B cell (primary cell): ENCODE data around the gene RBBP7. TPM values are rescaled to one million over a fixed set of nuclear protein-coding genes. Genes with fewer than 3 reads are reported as not detected.

Source experiments
- ATAC-seq: fragments of 200-7000 bp; cut with Tn5 transposase; one replicate; pipeline ENCODE4 v1.10.0; 2021; ENCODE audit warnings: low read depth, mild to moderate bottlenecking, moderate number of reproducible peaks, moderate library complexity
- CTCF ChIA-PET: fragments of 350-600 bp; sonication (Branson Sonifier 250); formaldehyde crosslinking; loops from one replicate; lab custom pipeline; 2021; ENCODE audit warnings: antibody characterized with exemption, inconsistent platforms; lab: Charles Lee
- POLR2A ChIA-PET: fragments of 350-600 bp; sonication (Branson Sonifier 250); formaldehyde crosslinking; loops from one replicate; lab custom pipeline; 2021; ENCODE audit warnings: antibody characterized with exemption; lab: Charles Lee
- DNase-seq: peaks from one replicate; pipeline ENCODE4 v3.0.0; 2013
- H2AFZ ChIP-seq: 2 replicates; pipeline ENCODE4 v1.6.1; 2012; ENCODE audit warnings: mild to moderate bottlenecking, low read depth, low read length; ENCODE audit not compliant: insufficient read depth, poor library complexity, severe bottlenecking
- H3K27ac ChIP-seq, 2 donors: 1 replicate in 1 of 2; 2 replicates in 1 of 2; pipeline ENCODE4 v1.5.1; 2012 to 2013; ENCODE audit warnings: low read length in 2 of 2, mild to moderate bottlenecking in 2 of 2, moderate library complexity in 1 of 2
- H3K27me3 ChIP-seq, 4 experiments: fragments of 200-600 bp in 1 of 4; sonication (generic) in 1 of 4; replicated peaks in 1 of 4; 1 replicate in 2 of 4; 2 replicates in 2 of 4; pipeline versions ENCODE4 v1.6.1 to v1.7.0; 2013 to 2016; ENCODE audit warnings: low read length in 3 of 4, mild to moderate bottlenecking in 2 of 4, mixed read lengths in 1 of 4, moderate library complexity in 1 of 4; ENCODE audit not compliant: insufficient read depth in 4 of 4, control insufficient read depth in 3 of 4; ENCODE audit errors: control extremely low read depth in 1 of 4
- H3K36me3 ChIP-seq, 2 experiments: replicated peaks in 1 of 2; 1 replicate in 1 of 2; 2 replicates in 1 of 2; pipeline versions ENCODE4 v1.6.1 to v1.7.1; 2013; ENCODE audit warnings: low read length in 1 of 2; ENCODE audit not compliant: insufficient read depth in 2 of 2, control insufficient read depth in 1 of 2; ENCODE audit errors: control extremely low read depth in 1 of 2, extremely low read depth in 1 of 2
- H3K4me1 ChIP-seq, 2 donors: fragments of 200-600 bp in 1 of 2; sonication (generic) in 1 of 2; 1 replicate in 1 of 2; 2 replicates in 1 of 2; pipeline versions ENCODE4 v1.5.1 to v1.6.1; 2013 to 2017; ENCODE audit warnings: low read length in 2 of 2; ENCODE audit not compliant: control insufficient read depth in 2 of 2, insufficient read depth in 2 of 2
- H3K4me2 ChIP-seq: replicated peaks from 2 replicates; pipeline ENCODE3; 2012; ENCODE audit warnings: mild to moderate bottlenecking, low read depth, low read length; ENCODE audit not compliant: poor library complexity, severe bottlenecking
- H3K4me3 ChIP-seq, 5 experiments: fragments of 200-600 bp in 1 of 5; sonication (generic) in 1 of 5; 1 replicate in 3 of 5; 2 replicates in 2 of 5; pipeline versions ENCODE4 v1.5.1 to v1.7.0; 2011 to 2016; ENCODE audit warnings: low read length in 4 of 5, mild to moderate bottlenecking in 4 of 5, low read depth in 2 of 5, control low read depth in 1 of 5, moderate library complexity in 1 of 5; ENCODE audit not compliant: insufficient read depth in 1 of 5; ENCODE audit errors: control extremely low read depth in 1 of 5, extremely low read depth in 1 of 5
- H3K79me2 ChIP-seq: fragments of 200-600 bp; sonication (generic); one replicate; pipeline ENCODE4 v1.6.0; 2016; ENCODE audit warnings: low read length; ENCODE audit not compliant: control insufficient read depth, insufficient read depth
- H3K9ac ChIP-seq: fragments of 200-600 bp; sonication (generic); 2 replicates; pipeline ENCODE4 v1.6.1; 2017; ENCODE audit warnings: mild to moderate bottlenecking, low read length, moderate library complexity
- H3K9me3 ChIP-seq, 3 donors: one replicate each; pipeline versions ENCODE4 v1.6.1 to v1.7.1; 2013; ENCODE audit warnings: low read length in 2 of 3; ENCODE audit not compliant: control insufficient read depth in 2 of 3, insufficient read depth in 1 of 3; ENCODE audit errors: control extremely low read depth in 1 of 3
- H4K20me1 ChIP-seq: 2 replicates; pipeline ENCODE4 v1.6.0; 2012; ENCODE audit warnings: mild to moderate bottlenecking, low read length; ENCODE audit not compliant: insufficient read depth, control insufficient read depth, poor library complexity, severe bottlenecking
- H3K27ac Mint-ChIP-seq: one replicate; pipeline ENCODE4 v1.8.0; 2021; ENCODE audit warnings: mixed read lengths
- H3K27me3 Mint-ChIP-seq: one replicate; pipeline ENCODE4 v1.8.0; 2021; ENCODE audit warnings: mixed read lengths
- H3K4me1 Mint-ChIP-seq: one replicate; pipeline ENCODE4 v1.8.0; 2021; ENCODE audit warnings: mixed read lengths
- H3K4me3 Mint-ChIP-seq: one replicate; pipeline ENCODE4 v1.8.0; 2021; ENCODE audit warnings: mixed read lengths
- H3K9me3 Mint-ChIP-seq: one replicate; pipeline ENCODE4 v1.8.0; 2022; ENCODE audit warnings: mixed read lengths; ENCODE audit not compliant: insufficient read depth
- CTCF ChIP-seq: fragments of 200-600 bp; IDR thresholded peaks from one replicate; pipeline ENCODE4 v1.8.0; 2022; ENCODE audit warnings: antibody characterized with exemption, mild to moderate bottlenecking
- EZH2 ChIP-seq: IDR thresholded peaks from 2 replicates; pipeline ENCODE4 v1.6.1; 2012; ENCODE audit warnings: borderline replicate concordance, low read depth, mild to moderate bottlenecking, moderate library complexity, low read length; ENCODE audit not compliant: insufficient read depth, poor library complexity, severe bottlenecking
- WGBS: methylation state at CpG from one replicate; pipeline ENCODE4 v1.1.5; 2013; ENCODE audit warnings: missing lambda C conversion rate; ENCODE audit not compliant: insufficient coverage; 5-methylcytosine and 5-hydroxymethylcytosine counted together
- intact Hi-C: fragments of 100-400 bp; cut with micrococcal nuclease; formaldehyde crosslinking; loops from one replicate; pipeline ENCODE4 v1.10.0; 2022
- polyA plus RNA-seq: library from polyadenylated mRNA; depleted of rRNA; stranded (reverse); fragments of >200 nt; gene quantifications from 2 replicates; pipeline ENCODE4 v1.2.3, GENCODE V29; 2012
- total RNA-seq, 2 donors: library from RNA; stranded (reverse); fragments of 120-200 nt in 1 of 2; gene quantifications; 1 replicate in 1 of 2; 2 replicates in 1 of 2; pipeline versions ENCODE4 v1.2.3 to v1.2.4, GENCODE V29; 2013 to 2022

The RBBP7 gene
- total and polyA plus RNA-seq, 2 donors (not counting 1 experiment from before 2014, with no cell fraction given) = 74.6 to 106 TPM

- Mint-ChIP-seq H3K4me1 (no peaks in the 10 kb centered on the region), H3K27me3 (peaks cover 4% of the 10 kb centered on the region), H3K27ac (no peak overlapping the region), H3K4me3 (no peak overlapping the region), H3K9me3 (no peaks in the 10 kb centered on the region)
- Histone ChIP-seq H3K4me3 (no peak overlapping the region), H3K27me3 (no peaks in the 10 kb centered on the region), H3K4me2 (no peak overlapping the region), H3K9me3 (no peaks in the 10 kb centered on the region), H3K9ac (no peak overlapping the region), H3K27ac (no peak overlapping the region), H3K4me1 (no peaks in the 10 kb centered on the region), H2AFZ (no peak overlapping the region), H3K36me3 (no peaks in the 10 kb centered on the region), H4K20me1 (no peaks in the 10 kb centered on the region), H3K79me2 (no peaks in the 10 kb centered on the region)
- intact Hi-C loops = no loop called here
- no peak for ATAC-seq
- no peak for DNase-seq
- POLR2A ChIA-PET = no interaction called here
- CTCF ChIA-PET = no interaction called here
- TF ChIP-seq CTCF = no peak
- no peak for TF ChIP-seq EZH2
- no CpG with 5 or more reads among the region's 6 CpGs for WGBS
These were observed 47.0 kb upstream of the RBBP7 start for GRCh38 chrX:16917120-16917519.

- Histone ChIP-seq H3K4me2 (no peak overlapping the region), H2AFZ (no peak overlapping the region), H3K79me2 (no peaks in the 10 kb centered on the region), H3K27ac (no peak overlapping the region), H3K9me3 (no peaks in the 10 kb centered on the region), H3K27me3 (no peaks in the 10 kb centered on the region), H3K36me3 (no peaks in the 10 kb centered on the region), H3K4me3 (no peak overlapping the region), H4K20me1 (no peaks in the 10 kb centered on the region), H3K4me1 (no peaks in the 10 kb centered on the region), H3K9ac (no peak overlapping the region)
- POLR2A ChIA-PET = no interaction called here
- no peak for DNase-seq
- WGBS = no CpG with 5 or more reads among the region's 5 CpGs
- no peak overlapping the region for H3K4me3 Mint-ChIP-seq
- no peaks in the 10 kb centered on the region for H3K9me3 Mint-ChIP-seq
- no peaks in the 10 kb centered on the region for H3K4me1 Mint-ChIP-seq
- intact Hi-C loops = no loop called here
- CTCF ChIA-PET = no interaction called here
- TF ChIP-seq EZH2 = no peak
- TF ChIP-seq CTCF = no peak
- peaks cover 2% of the 10 kb centered on the region for H3K27me3 Mint-ChIP-seq
- no peak for ATAC-seq
- H3K27ac Mint-ChIP-seq = no peak overlapping the region
These were observed 46.4 kb upstream of the RBBP7 start for GRCh38 chrX:16916561-16916960.
